ENCODE measurements around the gene IFTAP.

The IFTAP gene

DNA sequence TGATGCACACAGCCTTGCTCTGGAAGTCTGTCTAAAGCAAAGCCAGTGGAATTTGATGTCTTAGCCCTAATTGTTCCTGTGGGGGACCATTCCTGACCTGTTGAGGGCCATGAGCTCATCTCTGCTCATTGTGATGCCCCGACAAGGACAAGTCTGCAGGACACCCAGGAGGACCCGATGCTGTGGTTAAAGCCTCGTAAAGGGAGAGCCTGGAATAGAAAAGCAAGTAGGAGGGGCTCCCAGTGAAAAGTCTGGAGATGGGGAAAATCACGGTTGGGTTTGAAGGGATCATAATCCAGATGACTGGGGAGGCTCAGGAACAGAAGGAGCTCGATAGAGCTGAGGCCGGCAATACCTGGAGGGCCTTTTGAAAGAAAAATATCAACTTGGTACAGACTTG is 102.2 kb downstream of the IFTAP start:
- H3K4me3 ChIP-seq (ENCODE audit: low read depth, low read length) = no peak overlapping the region
- in situ Hi-C loops (cut with HindIII; ENCODE audit: low sequenced_read_pairs) = no loop called here
- TF ChIP-seq, protein P1, sequence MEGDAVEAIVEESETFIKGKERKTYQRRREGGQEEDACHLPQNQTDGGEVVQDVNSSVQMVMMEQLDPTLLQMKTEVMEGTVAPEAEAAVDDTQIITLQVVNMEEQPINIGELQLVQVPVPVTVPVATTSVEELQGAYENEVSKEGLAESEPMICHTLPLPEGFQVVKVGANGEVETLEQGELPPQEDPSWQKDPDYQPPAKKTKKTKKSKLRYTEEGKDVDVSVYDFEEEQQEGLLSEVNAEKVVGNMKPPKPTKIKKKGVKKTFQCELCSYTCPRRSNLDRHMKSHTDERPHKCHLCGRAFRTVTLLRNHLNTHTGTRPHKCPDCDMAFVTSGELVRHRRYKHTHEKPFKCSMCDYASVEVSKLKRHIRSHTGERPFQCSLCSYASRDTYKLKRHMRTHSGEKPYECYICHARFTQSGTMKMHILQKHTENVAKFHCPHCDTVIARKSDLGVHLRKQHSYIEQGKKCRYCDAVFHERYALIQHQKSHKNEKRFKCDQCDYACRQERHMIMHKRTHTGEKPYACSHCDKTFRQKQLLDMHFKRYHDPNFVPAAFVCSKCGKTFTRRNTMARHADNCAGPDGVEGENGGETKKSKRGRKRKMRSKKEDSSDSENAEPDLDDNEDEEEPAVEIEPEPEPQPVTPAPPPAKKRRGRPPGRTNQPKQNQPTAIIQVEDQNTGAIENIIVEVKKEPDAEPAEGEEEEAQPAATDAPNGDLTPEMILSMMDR (IDR thresholded peaks at IDR 0.05; ENCODE audit: low read depth, low read length) = no peak
- DNase-seq (ENCODE audit: low read depth, low spot score) = no peak

DNA sequence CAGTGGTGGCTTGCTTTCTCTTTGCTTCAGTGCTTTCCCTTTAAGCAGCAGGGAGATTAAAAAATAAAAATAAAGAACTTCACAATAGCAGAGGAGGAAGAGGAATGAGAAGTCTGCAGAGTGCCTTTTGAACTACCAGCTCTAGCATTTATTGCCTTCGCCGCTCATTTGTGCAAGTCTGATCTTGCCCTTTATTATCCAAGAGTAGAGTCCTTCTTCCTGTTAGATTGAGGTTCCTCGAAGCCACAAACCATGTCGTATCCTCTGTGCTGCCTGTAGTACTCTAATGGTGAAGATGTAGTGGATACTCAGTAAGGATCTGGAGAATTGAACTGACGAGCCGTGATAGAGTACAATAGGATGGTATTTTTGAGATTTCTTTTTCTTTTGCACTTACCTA is 105.0 kb downstream of the IFTAP start:
- TF ChIP-seq, protein P1 (IDR thresholded peaks at IDR 0.05; ENCODE audit: low read depth, low read length) = no peak
- H3K4me3 ChIP-seq (ENCODE audit: low read depth, low read length) = no peak overlapping the region
- no peak for DNase-seq (ENCODE audit: low read depth, low spot score)
- in situ Hi-C loops (cut with HindIII; ENCODE audit: low sequenced_read_pairs) = no loop called here

DNA sequence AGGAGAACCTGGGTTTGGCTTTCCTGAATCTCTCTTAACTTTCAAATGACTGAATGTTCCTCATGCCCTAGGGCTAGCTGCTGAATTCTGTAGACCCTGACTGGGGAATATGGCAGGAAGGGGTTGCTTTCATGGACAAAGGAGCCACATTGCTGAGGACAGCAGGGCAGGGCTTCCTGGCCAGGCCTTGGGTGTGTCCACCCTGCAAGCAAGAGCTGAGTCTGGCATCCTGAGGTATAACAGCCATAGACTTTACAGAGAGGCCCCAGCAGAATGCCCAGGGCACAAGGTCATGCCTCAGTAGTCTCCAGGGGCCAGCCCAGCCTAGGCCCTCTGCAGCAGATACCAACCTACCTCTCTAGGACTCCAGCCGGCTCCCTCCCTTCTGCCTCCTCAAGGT is 105.9 kb downstream of the IFTAP start:
- no peak overlapping the region for H3K4me3 ChIP-seq (ENCODE audit: low read depth, low read length)
- TF ChIP-seq, protein P1 (IDR thresholded peaks at IDR 0.05; ENCODE audit: low read depth, low read length) = no peak
- DNase-seq (ENCODE audit: low read depth, low spot score) = no peak
- in situ Hi-C loops (cut with HindIII; ENCODE audit: low sequenced_read_pairs) = no loop called here

DNA sequence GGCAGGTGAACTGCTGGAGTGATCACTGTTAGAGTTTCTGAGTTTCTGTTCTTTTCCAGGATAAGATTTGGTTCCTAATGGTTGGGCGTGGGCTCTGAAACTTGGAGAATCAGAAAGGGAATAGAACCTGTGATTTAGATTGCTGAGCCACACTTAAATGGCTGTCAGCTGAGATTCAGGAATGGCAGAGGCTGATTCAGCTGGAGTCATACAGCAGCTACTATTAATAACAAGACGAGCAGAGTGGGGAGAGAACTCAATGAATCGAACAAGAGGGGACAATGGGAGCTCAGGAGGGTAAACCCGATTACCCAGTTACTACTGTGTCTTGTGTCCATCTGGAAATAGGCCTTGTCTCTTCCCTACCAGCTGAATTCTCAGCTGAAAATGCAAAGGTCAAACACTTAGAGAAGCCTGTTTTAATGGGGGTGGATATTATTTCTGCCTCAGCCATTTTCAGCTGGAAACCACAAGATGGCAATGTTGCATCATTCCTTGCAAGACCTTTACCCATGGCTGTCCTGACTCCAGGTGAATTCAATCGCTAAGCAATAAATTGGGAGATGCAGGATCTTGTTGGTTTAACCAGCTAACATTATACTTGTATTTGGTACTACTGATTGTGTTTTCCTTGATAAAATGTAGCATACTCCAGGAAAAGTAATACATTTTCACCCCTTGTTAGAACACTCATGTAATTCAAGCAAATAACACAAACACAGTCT is 108.2 kb downstream of the IFTAP start:
- DNase-seq (ENCODE audit: low read depth, low spot score) = peak; percentile 72
- TF ChIP-seq, protein P1 (IDR thresholded peaks at IDR 0.05; ENCODE audit: low read depth, low read length) = peak; percentile 80
- no peak overlapping the region for H3K4me3 ChIP-seq (ENCODE audit: low read depth, low read length)
- in situ Hi-C loops (cut with HindIII; ENCODE audit: low sequenced_read_pairs) = no loop called here

DNA sequence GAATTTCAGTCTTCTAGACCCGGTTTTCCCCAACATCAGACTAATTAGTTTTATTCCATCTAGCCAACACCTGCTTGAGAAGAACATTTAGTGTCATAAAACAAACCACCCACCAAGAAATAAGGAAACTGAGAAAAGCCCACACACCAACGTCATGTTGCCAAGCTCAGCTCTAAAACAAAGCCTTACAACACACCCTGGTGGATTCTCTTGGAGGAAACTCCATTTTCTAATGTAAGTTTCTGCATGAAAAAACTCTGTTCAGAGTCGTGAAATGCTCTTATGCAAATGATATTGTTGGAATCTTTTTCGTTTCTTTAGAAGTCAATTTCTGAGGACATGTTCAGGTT is 108.7 kb downstream of the IFTAP start:
- TF ChIP-seq, protein P1 (IDR thresholded peaks at IDR 0.05; ENCODE audit: low read depth, low read length) = no peak
- no peak for DNase-seq (ENCODE audit: low read depth, low spot score)
- no peak overlapping the region for H3K4me3 ChIP-seq (ENCODE audit: low read depth, low read length)
- in situ Hi-C loops (cut with HindIII; ENCODE audit: low sequenced_read_pairs) = no loop called here

All from astrocyte of the spinal cord (primary cell).